Measurements from ENCODE around the gene SNF8.

Gene SNF8, protein sequence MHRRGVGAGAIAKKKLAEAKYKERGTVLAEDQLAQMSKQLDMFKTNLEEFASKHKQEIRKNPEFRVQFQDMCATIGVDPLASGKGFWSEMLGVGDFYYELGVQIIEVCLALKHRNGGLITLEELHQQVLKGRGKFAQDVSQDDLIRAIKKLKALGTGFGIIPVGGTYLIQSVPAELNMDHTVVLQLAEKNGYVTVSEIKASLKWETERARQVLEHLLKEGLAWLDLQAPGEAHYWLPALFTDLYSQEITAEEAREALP

DNA sequence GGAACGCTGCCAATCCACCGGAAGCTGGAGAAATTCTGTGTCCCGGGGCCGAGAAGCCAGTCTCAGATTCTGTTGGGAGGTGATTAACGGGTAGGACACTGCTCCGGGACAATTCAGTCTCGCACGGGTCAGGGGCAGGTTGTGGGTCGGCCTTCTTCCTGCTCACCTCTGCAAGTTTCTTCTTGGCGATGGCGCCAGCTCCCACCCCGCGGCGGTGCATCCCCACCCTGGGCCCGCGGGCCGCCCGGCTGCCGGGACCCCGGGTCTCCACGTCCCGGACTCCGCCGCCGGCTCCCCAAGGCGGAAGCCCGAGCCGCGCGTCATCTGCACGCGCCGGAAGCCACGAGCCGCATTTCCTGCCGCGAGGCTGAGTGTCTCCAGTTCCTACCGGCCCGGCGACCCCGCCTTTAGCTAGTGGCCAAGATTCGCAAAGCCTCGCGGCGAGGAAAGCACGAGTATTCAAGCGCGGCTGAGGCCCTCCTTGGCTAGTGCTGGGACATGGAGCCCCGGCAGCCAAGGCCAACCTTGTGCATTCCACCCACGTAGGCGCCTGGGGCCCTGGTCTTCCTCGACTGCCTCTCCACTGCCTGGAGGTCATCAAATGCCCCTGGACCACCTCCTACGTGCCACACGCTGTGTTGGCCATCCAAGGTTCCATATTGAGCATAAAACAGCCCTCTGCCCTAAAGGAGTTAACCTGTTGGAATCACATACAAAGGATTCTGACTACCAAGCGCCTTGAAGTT, at the start of gene SNF8:
TSS of gene SNF8 (minus strand) at position 328 of the 746 bp plus-strand sequence. CDS start at position 220, 108 bp downstream.
- peak; percentile 95 for DNase-seq
- in situ Hi-C loops (cut with HindIII; ENCODE audit: low pct_ligation_motif_present, low pct_unique_long_range_greater_than_20kb, low sequenced_read_pairs), result no loop called here

DNA sequence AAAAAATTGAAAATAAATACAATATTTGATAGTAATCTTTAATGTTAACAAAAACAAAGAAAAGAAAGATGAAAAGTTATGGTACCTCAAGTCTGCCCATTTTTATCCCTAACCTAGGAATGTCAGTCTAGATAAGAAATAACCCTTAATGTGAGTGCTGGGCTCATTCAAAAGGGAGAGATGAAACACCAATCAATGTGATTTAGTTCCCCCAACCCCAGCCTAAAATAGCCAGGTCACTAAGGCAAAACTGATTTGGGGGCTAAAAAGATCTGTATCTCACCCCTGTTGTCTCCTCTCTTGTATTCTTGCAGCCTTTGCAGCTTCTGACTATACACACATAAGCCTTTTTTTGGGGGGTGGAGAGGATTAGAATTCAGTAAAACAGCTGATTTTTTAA, 49.3 kb upstream of the SNF8 start:
- no peak for DNase-seq

DNA sequence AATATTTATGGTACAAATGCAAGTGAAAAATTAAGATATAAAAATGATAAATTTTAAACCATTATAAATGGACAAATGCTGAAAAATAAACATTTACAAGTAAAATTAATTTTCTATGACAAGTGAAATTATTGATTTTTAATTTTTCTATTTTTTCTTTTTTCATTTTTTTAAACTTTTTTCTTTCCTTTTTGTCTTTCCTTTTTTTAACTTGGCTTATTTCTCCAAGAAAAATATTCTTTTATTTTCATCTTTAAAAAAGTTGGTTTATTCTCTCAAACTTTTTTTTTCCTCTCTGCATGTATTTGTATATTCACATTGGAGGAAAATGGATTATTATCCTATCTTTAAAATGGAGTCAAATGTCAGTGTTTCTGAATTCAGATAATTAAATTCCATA, 48.7 kb upstream of the SNF8 start:
- in situ Hi-C loops (cut with HindIII; ENCODE audit: low pct_ligation_motif_present, low pct_unique_long_range_greater_than_20kb, low sequenced_read_pairs), result no loop called here
- DNase-seq, result no peak

More for the DNA sequence above, 49.3 kb upstream of the SNF8 start:
- in situ Hi-C loops (cut with HindIII; ENCODE audit: low pct_ligation_motif_present, low pct_unique_long_range_greater_than_20kb, low sequenced_read_pairs), result no loop called here

DNA sequence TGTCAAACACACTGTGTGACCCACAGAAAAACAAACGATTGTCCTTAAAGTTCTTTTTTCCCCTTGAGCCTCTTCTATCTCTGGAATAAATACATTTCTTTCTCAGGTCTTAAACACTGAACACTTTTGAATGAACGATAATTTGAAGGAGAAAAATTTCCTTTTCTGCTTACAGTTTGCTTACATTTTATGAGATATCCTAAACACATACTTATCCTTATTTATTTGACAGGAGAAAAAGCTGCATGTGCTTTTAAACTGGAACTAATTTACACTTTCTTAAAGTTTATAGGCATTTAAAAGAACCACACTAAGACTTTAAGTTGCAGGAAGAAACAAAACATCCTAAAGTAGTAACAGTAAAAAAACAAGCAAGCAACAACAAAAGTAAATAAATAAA, 47.8 kb upstream of the SNF8 start:
- in situ Hi-C loops (cut with HindIII; ENCODE audit: low pct_ligation_motif_present, low pct_unique_long_range_greater_than_20kb, low sequenced_read_pairs), result no loop called here
- DNase-seq, result no peak

DNA sequence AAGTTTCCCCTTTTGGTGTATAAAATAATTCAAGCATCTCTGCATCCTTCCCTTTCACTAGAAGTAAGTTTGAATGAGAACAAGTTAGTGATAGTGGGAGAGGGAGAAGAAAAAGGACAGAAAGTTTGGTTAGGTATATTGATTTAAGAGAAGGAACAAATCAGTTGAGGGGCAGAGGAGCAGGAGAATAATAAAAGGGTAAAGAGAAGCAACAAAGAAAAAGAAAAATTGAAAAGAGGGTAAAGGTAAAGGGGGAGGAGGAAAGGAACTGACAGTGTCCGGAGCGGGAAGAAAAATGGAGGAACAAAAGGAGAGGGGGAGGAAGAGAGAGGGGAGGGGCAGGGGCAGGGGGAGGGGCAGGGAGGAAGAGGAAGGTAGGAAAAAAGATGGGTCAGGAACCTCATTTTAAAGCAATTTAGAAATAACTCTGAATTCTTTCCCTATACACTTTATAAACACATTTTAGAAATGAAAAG, 46.3 kb upstream of the SNF8 start:
- DNase-seq, result no peak
- in situ Hi-C loops (cut with HindIII; ENCODE audit: low pct_ligation_motif_present, low pct_unique_long_range_greater_than_20kb, low sequenced_read_pairs), result no loop called here

DNA sequence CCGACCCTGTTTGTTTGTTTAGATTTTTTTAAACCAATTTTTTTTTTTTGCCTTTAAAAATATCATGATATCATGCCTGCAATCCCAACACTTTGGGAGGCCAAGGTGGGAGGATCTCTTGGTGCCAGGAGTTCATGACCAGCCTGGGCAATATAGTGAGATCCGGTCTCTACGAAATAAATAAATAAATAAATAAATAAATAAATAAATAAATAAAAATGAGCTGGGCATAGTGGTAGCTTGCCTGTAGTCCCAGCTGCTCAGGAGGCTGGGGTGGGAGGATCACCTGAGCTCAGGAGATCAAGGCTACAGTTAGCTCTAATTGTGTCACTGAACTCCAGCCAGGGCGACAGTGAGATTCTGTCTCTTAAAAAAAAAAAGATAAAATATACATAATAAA, 44.5 kb upstream of the SNF8 start:
- no peak for DNase-seq
- in situ Hi-C loops (cut with HindIII; ENCODE audit: low pct_ligation_motif_present, low pct_unique_long_range_greater_than_20kb, low sequenced_read_pairs), result no loop called here

DNA sequence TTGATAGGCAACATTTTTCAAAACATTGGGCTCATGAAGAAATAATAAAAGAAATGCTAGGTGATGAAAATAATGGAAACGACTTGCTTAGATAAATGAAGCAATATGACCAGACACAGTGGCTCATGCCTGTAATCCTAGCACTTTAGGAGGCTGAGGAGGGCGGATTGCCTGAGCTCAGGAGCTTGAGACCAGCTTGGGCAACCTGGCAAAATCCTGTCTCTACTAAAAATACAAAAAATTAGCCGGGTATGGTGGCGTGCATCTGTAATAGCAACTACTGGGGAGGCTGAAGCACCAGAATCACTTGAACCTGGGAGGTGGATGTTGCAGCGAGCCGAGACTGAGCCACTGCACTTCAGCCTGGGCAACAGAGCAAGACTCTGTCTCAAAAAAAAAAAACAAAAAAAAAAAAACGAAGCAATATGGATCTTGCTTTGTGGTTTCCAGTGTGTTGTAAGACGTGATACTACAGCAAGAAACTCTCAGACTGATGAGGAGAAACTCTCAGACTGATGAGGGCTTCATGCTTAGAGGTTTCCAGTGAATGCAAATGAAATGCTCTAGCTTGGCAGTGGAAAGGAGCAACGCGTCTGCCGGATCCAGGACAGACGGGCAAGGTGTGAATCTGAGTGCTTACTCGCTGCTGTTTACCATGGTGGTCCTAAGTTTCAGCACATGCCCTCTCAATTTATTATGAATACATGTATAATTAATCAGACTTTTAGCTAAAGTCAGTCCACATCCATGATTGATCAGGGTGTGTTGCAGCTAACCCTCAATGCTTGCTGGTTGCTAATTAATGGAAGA, 41.0 kb upstream of the SNF8 start:
- no peak for DNase-seq
- in situ Hi-C loops (cut with HindIII; ENCODE audit: low pct_ligation_motif_present, low pct_unique_long_range_greater_than_20kb, low sequenced_read_pairs), result no loop called here

DNA sequence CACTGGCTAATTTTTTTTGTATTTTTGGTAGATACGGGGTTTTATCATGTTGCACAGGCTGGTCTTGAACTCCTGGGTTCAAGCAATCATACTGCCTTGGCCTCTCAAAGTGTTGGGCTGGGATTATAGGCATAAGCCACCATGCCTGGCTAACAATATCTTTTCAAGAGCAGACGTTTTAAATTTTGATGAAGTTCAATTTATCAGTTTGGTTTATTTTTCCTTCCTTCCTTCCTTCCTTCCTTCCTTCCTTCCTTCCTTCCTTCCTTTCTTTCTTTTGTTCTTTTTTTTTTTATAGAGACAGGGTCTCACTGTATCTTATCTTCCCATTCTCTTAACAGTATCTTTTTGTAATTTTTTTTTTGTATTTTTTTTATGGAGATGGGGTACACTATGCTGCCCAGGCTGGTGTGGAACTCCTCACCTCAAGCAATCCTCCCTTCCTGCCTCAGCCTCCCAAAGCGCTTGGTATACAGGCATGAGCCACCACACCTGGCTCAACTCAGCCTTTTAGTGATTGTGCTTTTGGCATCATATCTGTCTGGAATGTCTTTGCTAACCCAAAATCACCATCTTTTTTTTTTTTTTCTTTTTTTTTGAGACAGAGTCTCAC, 37.4 kb upstream of the SNF8 start:
- no peak for DNase-seq
- in situ Hi-C loops (cut with HindIII; ENCODE audit: low pct_ligation_motif_present, low pct_unique_long_range_greater_than_20kb, low sequenced_read_pairs), result no loop called here

DNA sequence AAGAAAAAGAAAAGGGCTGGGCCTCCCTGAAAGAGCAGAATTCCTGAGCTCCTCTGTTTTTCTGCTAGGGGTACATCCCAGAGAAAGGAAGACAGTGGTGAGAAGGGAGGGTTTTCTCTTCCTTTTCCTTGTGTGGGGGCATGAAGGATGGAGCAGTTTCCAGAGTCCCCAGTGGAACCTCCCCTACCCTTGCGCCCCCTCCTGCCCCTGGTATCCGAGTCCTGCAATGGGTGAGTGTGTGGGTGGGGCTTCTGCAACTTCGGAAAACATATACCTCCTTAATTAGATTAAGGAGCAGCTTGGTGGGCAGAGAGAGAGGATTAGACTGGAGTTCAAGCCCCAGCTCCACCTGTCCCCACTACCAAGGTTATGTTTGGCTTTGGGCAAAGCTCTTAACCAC, 29.2 kb upstream of the SNF8 start:
- in situ Hi-C loops (cut with HindIII; ENCODE audit: low pct_ligation_motif_present, low pct_unique_long_range_greater_than_20kb, low sequenced_read_pairs), result no loop called here
- no peak for DNase-seq

DNA sequence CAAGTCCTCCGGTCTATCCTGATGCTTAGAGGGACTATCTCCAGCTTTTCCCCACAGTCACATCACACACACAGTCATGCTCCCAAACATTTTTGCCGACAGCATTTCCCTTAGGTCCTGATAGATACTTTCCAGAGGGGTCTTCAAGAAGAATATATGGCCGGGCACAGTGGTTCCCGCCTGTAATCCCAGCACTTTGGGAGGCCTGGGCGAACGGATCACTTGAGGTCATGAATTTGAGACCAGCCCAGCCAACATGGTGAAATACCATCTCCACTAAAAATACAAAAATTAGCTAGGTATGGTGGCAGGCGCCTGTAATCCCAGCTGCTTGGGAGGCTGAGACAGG, 28.1 kb upstream of the SNF8 start:
- in situ Hi-C loops (cut with HindIII; ENCODE audit: low pct_ligation_motif_present, low pct_unique_long_range_greater_than_20kb, low sequenced_read_pairs), result no loop called here
- DNase-seq, result no peak

DNA sequence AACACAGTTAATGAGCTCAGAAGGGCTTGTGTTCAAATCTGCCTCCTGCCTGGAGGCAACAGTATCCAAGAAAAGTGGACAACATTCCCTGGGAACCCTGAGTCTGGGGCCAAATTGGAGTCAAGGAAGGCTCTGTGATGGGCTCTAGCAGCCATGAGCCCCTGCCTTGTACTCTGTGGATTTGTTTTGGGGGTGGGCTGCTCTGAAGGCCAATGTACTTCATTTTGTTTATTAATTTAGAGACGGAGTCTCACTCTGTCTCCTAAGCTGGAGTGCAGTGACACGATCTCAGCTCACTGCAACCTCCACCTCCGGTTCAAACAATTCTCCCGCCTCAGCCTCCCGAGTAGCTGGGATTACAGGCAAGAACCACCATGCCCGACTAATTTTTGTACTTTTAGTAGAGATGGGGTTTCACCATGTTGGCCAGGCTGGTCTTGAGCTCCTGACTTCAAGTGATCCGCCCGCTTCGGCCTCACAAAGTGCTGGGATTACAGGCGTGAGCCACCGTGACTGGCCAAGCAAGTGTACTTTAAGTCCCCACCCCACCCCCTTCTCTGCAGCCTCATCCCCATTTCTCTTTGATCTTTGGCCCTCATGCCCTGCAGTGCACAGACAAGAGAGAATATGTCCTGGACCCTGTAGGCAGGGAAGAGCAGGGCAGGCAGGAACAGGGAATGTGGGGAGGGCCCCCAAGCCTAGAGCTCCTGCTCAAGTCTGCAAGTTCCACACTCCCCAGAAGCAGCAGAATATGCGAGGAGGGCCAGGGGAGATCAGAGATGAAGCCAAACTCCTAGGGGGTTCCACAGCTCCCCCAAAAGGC, 26.4 kb upstream of the SNF8 start:
- in situ Hi-C loops (cut with HindIII; ENCODE audit: low pct_ligation_motif_present, low pct_unique_long_range_greater_than_20kb, low sequenced_read_pairs), result no loop called here
- no peak for DNase-seq

DNA sequence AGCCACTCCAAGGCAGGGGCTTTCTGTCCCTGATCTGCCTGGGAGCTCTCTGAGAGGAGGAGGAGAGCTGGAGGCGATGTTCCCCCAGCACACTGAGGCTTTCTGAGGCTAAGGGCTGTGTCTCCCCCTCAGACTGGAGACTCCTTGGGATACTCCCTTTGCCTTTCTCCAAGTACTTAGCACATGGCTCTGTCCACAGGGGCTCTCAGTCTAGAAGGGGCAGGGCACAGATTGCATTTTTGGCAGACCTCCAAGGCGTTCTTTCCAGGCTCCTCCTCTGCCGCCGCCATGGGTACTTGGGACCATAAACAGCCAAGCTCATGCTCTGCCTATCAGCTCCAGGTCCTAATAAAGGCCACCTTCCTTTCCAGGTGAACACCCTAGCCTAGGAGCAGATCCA, 25.6 kb upstream of the SNF8 start:
- in situ Hi-C loops (cut with HindIII; ENCODE audit: low pct_ligation_motif_present, low pct_unique_long_range_greater_than_20kb, low sequenced_read_pairs), result no loop called here
- no peak for DNase-seq

DNA sequence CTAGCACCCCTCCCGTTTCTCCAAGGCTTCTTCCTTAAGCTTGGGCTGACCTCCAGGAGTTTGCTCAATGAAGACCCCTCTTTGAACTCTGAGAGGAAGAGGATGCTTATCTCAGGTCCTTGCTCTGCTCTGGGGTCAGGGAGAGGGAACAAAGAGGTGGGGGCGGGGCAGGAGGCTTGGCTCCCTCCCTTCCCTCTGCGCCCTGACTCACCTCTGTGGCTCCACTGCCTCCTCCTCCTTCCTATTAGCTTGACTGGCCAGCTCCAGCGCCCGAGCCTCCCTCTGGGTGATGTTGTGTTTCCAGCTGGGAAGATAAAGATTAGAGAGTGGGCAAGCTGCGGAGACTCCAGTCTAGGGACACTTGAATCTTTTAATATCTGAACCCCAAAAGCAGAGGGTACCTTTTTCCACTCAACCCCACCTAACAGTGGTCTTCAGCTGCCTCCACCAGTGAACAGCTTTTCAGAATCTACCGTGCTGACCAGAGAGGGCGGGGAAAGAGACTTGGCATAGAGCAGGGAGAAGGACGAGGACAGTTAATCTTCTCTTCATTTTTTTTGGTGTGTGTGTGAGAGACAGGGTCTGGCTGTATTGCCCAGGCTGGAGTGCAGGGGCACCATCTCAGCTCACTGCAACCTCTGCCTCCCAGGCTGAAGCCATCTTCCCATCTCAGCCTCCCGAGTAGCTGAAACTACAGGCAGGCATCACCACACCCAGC, 17.0 kb upstream of the SNF8 start:
- in situ Hi-C loops (cut with HindIII; ENCODE audit: low pct_ligation_motif_present, low pct_unique_long_range_greater_than_20kb, low sequenced_read_pairs), result no loop called here
- peak; percentile 67 for DNase-seq

DNA sequence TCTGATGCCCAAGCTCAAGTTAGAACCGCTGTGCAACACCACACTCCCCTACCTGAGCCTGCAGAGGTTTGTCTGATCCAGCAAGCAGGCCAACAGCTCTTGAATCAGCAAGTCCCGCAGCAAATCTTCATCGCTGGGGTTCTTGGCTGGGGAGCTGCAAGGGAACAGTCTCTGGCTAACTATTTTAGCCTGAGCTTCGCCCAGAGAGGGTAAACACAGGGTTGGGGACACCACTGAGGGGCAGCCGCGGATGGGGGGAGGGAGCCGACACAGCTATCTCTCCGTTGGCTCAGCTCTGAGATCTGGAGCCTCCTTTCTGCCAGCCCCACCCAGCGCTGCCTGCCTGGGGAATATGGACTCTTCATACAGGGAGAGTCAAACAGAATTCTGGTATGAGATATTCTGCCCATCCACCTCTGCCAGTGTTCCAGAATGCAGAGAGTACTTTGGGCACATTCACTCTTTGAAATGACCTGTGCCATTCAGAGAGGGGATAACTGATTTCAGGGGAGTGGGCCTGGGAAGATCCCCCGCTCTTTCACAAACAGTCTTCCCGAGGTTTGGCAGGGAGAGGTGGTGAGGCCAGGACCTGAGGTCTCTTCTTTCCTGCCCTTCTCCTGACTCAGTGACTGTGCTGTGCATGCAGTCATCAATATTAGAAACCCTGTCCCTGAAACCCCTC, 16.3 kb upstream of the SNF8 start:
- in situ Hi-C loops (cut with HindIII; ENCODE audit: low pct_ligation_motif_present, low pct_unique_long_range_greater_than_20kb, low sequenced_read_pairs), result no loop called here
- DNase-seq, result no peak

DNA sequence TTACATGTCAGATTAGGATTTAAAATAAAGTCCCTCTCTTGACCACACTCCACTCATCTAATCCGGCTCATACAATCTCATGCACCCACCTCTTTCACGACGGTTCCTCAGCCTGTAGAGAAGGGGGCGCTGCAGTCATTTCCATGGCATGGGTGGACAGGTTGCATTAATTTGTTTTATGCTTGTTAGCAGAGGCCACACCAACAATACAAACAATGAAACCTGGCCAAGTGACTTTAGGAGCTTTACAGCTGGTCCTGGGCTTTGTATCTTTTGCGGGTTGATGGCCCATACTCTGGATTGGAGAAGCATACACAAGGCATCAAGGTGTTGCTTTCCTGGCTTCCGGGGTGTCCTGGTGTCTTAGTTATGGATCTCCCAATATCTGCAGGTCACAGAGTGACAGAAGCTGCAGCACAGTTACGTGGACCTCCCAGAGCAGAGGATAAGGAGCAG, 9.7 kb upstream of the SNF8 start:
- in situ Hi-C loops (cut with HindIII; ENCODE audit: low pct_ligation_motif_present, low pct_unique_long_range_greater_than_20kb, low sequenced_read_pairs), result no loop called here

DNA sequence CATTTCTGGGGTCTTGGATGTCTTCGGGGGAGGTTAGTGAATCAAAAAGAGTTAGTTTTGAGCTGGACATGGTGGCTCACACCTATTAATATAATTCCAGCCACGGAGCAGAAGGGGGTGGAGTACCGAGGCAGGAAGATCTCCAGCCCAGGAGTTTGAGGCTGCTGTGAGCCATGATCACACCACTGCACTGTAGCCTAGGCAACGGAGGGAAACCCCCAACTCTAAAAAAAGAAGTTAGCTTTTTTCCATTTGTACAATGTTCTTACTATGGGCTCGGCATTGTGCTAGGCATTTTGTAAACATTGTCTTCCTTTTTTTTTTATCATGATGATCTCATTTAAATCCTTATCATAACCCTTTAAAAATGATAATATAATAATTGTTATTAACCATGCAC, 8.3 kb upstream of the SNF8 start:
- DNase-seq, result no peak
- in situ Hi-C loops (cut with HindIII; ENCODE audit: low pct_ligation_motif_present, low pct_unique_long_range_greater_than_20kb, low sequenced_read_pairs), result no loop called here

More for the DNA sequence above, 9.7 kb upstream of the SNF8 start:
- DNase-seq, result peak; percentile 34

DNA sequence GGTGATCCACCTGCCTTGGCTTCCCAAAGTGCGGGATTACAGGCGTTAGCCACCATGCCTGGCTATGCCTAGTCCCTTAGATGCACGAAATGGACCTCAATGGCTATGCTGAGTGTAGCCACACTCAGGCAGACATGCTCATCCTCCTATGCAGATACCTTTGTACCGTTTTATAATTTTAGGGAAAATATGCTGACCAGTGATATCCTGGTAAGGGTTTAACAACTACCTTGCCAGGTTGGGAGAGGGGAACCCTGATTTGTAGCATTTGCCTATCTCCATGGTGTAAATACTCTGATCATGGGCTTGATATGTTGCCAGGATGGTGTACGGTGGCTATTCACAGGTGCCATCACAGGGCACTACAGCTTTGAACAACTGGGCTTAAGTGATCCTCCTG, 6.9 kb upstream of the SNF8 start:
- in situ Hi-C loops (cut with HindIII; ENCODE audit: low pct_ligation_motif_present, low pct_unique_long_range_greater_than_20kb, low sequenced_read_pairs), result no loop called here

More for the DNA sequence above, 6.9 kb upstream of the SNF8 start:
- no peak for DNase-seq
